ENCODE results near the gene CEP43.

CEP43 gene

DNA sequence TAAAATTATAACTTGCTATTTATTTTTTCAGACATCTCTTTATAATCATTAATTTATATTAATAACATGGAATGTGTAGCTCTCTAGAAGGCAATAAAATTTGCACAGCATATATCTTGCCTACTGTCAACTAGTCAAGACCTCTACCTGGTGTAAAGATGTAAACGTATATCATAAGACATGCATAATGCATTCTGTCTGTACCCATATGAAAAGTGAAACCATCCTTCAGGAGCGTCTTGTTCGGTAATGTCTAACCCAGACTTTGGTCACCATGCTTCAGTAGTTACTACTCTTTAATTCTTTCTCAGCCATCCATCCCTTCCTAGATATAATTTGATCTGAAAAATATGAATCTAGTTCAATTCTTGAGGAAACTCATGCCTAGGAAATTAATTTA, 21.0 kb downstream of the CEP43 start:
- no peak overlapping the region for H3K27ac ChIP-seq
- TF ChIP-seq, protein P1, sequence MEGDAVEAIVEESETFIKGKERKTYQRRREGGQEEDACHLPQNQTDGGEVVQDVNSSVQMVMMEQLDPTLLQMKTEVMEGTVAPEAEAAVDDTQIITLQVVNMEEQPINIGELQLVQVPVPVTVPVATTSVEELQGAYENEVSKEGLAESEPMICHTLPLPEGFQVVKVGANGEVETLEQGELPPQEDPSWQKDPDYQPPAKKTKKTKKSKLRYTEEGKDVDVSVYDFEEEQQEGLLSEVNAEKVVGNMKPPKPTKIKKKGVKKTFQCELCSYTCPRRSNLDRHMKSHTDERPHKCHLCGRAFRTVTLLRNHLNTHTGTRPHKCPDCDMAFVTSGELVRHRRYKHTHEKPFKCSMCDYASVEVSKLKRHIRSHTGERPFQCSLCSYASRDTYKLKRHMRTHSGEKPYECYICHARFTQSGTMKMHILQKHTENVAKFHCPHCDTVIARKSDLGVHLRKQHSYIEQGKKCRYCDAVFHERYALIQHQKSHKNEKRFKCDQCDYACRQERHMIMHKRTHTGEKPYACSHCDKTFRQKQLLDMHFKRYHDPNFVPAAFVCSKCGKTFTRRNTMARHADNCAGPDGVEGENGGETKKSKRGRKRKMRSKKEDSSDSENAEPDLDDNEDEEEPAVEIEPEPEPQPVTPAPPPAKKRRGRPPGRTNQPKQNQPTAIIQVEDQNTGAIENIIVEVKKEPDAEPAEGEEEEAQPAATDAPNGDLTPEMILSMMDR (conservative IDR thresholded peaks at IDR 0.05) = no peak

DNA sequence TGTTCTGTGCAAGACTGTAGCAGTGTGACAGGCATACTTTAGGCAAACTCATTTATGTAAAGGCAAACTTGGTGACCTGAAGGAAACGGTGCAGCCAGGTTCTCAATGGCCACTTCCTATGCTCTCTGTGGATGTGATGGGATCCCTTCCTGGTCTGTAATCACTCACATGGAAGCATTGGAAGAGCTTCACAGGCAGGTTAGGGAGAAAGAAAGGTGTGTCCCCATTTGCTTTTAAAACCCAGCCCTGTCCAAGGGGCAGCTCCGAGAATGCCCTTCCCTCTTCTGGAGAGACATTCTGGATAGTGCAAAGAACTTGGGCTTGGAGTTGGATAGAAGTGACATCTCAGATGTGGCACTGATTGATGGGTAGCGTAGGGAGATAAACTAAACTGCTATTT, 28.1 kb downstream of the CEP43 start:
- H3K27ac ChIP-seq = no peak overlapping the region
- TF ChIP-seq, protein P1 (conservative IDR thresholded peaks at IDR 0.05) = no peak

DNA sequence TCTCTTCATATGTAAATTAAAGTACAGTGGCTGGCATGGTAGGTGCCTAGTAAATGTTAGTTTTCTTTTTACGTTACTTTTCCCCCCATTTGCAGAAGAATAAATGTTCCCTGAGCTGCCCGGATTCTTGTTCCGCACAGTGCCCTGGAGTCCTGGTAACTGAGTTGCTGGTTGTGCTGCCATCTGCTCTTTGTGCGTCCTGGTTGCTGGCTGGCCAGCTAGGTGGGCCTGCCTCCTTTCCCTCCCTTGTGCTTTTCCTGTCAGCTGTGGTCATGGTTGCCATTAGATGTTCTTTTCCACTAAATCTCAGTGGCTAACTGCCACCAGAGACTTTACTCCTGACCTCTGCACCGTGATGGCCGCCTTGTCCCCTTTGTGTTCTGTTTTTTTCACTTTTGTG, 28.6 kb downstream of the CEP43 start:
- H3K27ac ChIP-seq = no peak overlapping the region
- TF ChIP-seq, protein P1 (conservative IDR thresholded peaks at IDR 0.05) = no peak

DNA sequence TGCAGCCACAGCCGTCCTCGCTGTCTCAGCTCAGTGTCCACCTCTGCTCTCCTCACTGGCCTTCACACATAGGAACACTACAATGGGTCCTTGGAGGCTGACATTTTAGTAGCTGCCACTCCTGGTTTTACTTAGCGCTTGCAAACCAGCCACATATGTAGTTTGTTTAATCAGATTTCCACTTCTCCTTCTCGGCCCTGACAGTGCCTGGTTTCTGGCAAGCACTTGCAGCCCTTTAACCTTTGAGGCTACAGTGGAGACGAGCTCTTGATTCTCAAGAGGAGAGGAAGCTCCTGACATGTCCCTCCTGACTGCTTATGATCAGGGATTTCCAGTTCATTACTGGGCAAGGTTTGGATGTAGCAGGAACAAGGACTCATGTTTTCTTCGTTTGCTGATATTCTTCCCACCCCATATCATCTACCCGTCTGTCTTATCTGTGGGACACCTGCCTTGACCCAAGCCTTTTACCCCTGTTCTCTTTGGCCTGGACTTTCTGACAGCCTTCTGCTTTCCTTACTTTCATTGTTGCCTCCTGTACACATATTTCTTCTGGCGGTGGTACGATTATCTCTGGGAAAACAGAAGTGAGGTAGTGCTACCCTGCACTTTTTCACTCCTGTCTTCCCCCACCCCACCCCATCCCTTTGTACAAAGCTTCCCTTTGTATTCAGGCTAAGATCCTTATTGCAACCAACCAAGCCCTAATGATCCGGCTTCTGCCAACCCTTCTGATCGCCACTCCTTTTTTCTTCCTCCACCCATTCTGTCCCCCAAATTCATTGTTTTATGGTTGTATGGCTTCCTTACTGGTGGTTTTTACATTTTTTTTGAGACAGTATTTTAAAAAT, 31.2 kb downstream of the CEP43 start:
- H3K27ac ChIP-seq = no peak overlapping the region
- TF ChIP-seq, protein P1 (conservative IDR thresholded peaks at IDR 0.05) = no peak

DNA sequence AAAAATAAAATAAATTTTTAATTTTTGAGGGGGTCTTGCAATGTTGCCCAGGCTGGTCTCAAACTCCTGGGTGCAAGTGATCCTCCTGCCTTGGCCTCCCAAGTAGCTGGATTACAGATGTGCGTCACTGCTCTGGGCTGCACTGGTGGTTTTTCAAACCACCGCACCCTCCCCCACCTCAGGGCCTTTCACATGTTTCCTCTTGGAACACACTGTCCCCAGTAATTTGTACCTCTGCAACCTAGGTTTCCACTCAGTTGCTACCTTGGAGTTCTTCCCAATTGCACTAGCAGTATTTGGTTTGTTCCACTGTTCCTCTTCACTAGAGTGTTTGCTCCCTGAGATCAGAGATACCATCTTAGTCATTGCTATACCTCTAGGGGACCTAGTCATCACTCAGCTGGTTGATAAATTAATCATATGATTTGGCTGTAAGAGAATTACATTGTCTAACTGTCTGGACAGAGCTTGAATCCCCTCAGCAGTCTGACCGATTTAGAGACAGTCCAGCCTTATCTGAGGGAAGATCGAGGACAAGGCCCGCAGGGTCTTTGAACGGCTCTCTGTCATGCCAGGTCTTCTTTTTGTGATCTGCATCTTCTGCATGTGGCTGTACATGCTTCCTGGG, 32.0 kb downstream of the CEP43 start:
- TF ChIP-seq, protein P1 (conservative IDR thresholded peaks at IDR 0.05) = no peak
- H3K27ac ChIP-seq = no peak overlapping the region

DNA sequence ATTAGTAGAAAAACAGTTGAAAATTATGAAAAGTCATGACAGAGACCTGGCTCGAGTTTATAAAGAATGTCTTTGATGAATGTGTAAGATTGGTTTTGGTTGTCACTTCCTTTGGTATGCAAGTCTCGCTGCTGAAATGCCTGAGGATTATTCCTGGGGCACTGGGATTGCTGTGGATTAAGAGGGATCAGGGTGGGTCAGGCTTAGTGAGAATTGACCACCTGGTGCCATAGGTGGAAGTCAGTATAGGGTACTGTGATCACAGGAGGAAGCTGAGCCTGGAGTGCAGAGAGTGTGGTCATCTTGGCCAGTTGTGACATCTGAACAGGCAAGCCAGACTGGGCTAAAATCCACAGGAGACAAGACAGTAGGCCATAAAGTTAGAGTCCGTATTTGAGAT, 34.9 kb downstream of the CEP43 start:
- H3K27ac ChIP-seq = no peak overlapping the region
- TF ChIP-seq, protein P1 (conservative IDR thresholded peaks at IDR 0.05) = no peak

DNA sequence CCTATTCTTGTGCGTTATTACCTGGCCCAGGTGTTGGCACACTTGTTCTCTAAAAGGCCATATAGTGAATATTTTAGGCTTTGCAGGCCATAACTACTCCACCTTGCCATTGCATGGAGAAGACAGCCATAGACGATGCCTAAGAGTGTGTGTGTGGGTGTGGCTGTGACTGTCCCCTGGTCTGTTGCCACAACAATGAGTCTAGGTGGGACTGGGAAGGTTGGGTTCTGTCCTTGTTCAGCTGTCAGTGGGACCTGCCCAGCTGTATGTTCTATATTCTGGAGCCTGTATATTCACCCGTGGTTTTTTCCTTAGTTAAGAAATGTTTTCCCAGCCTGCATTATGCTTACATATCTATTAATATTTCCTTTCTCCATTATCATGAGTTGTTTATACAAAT, 38.6 kb downstream of the CEP43 start:
- TF ChIP-seq, protein P1 (conservative IDR thresholded peaks at IDR 0.05) = no peak
- no peak overlapping the region for H3K27ac ChIP-seq
